GM12801 (cell line): ENCODE measurements around the gene ADGRB2.

Experiments used
- CTCF ChIP-seq: IDR thresholded peaks from one replicate; pipeline ENCODE4 v1.5.1; 2011; ENCODE audit warnings: control low read depth; ENCODE audit not compliant: insufficient read length; ENCODE audit errors: extremely low read depth

The ADGRB2 gene

GRCh38 chr1:31784356-31785019 is 20.3 kb upstream of the ADGRB2 start:
- TF ChIP-seq CTCF, result no peak

GRCh38 chr1:31783846-31784245 is 19.7 kb upstream of the ADGRB2 start:
- TF ChIP-seq CTCF, result no peak

- TF ChIP-seq CTCF, result no peak
These were observed 18.6 kb upstream of the ADGRB2 start for GRCh38 chr1:31782421-31783410.

GRCh38 chr1:31781756-31782371 is 17.7 kb upstream of the ADGRB2 start:
- no peak for TF ChIP-seq CTCF

- TF ChIP-seq CTCF, result no peak
These were observed 17.1 kb upstream of the ADGRB2 start for GRCh38 chr1:31781138-31781755.

- TF ChIP-seq CTCF, result no peak
These were observed 16.5 kb upstream of the ADGRB2 start for GRCh38 chr1:31780632-31781031.

- TF ChIP-seq CTCF, result no peak
These were observed 15.5 kb upstream of the ADGRB2 start for GRCh38 chr1:31779687-31780086.
